A549 treated with RU486 at 1 μM for 4 hours (cell line): ENCODE data around the gene ID4. TPM values are rescaled to one million over a fixed set of nuclear protein-coding genes. Genes with fewer than 3 reads are reported as not detected.

Experiments
- total RNA-seq: library from RNA; stranded (reverse); fragments of 200-300 nt; extraction: Qiagen RNA extraction; gene quantifications from 5 replicates; pipeline ENCODE4 v1.2.3, GENCODE V29; 2022; ENCODE audit warnings: low read depth

ID4 gene
- 0.73 to 1.6 TPM (median 0.92 TPM) in 5 replicates for total RNA-seq

DNA sequence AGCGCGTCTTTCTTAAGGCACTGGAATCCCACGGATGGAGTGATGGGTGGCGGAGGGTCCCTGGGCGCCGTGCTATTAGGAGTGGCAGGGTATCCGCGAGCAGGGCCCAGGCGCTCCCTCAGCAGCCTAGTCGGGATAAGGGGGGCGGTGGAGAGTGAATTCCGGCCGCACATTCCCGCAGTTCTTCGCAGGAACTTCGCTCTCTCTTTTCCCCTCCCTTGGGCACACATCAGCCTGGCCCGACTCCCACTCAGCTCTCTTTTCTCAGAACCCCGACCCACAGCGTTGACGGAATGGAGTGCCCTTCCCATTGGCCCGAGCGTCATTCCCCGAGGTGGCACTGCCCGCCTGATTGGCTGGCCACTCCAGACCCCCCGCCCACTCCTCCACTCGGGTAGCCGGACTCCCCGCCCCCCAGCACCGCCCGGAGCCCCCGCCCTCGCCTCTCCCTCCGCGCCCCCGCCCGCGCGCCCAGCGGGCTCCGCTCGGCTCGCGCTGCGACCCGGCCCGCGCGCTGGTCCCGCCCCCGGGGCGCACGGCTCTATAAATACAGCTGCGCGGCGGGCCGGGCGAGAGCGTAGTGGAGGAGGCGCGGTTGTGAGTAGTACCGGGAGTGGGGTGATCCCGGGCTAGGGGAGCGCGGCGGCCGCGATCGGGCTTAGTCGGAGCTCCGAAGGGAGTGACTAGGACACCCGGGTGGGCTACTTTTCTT, at the start of gene ID4:
Gene ID4, plus strand, starts transcription at position 572 of the 712 bp plus-strand sequence. CDS start 385 bp downstream, outside the sequence.

